ENCODE data around the gene GLOD5. TPM values are rescaled to one million over a fixed set of nuclear protein-coding genes. Genes with fewer than 3 reads are reported as not detected.

Gene GLOD5
- total and polyA plus RNA-seq, 9 of the 15 experiments (the other 6 are each of a cell fraction or from before 2014, with no cell fraction given) = 0.27 to 4.4 (median 2.2) TPM

GRCh38 chrX:48785540-48786214 is 24.1 kb downstream of the GLOD5 start (continued):
- TF ChIP-seq REST (IDR thresholded peaks at IDR 0.05; ENCODE audit: borderline replicate concordance) = no peak
- 0 out of 2 replicates have a peak, but pooled peaks have one; percentile 35 for TF ChIP-seq REST (CRISPR knock-in tag; IDR thresholded peaks at IDR 0.05; ENCODE audit: low read depth)
- TF ChIP-seq FOSL1 (tag; conservative IDR thresholded peaks at IDR 0.05) = 0 out of 2 replicates have a peak, but pooled peaks have one; percentile 39
- TF ChIP-seq HLTF (IDR thresholded peaks at IDR 0.05) = peak; percentile 78; the same call in 1 of the 2 replicates
- peak; percentile 47; the same call in 1 of the 2 replicates for TF ChIP-seq ZFX (CRISPR knock-in tag; IDR thresholded peaks at IDR 0.05)
- TF ChIP-seq L3MBTL2 (IDR thresholded peaks at IDR 0.05) = peak; percentile 72
- peak; percentile 81 for TF ChIP-seq RNF2 (IDR thresholded peaks at IDR 0.05)
- TF ChIP-seq CBX3 (IDR thresholded peaks at IDR 0.05; ENCODE audit: borderline replicate concordance in 1 of 2, low read length in 2 of 2) = peak in 1 of 2 experiments; percentile 77; a peak in 2 of 3 replicates
- TF ChIP-seq TFAP4 (CRISPR knock-in tag; IDR thresholded peaks at IDR 0.05; ENCODE audit: borderline replicate concordance) = peak; percentile 41; the same call in 1 of the 2 replicates
- TF ChIP-seq DLX4 (CRISPR knock-in tag; IDR thresholded peaks at IDR 0.05) = no peak
- 0 out of 2 replicates have a peak, but pooled peaks have one; percentile 37 for TF ChIP-seq PML (IDR thresholded peaks at IDR 0.05; ENCODE audit: low read length)
